GM18951 (cell line): ENCODE data around the gene NANOS2.
"Not testable (repeated sequence)": the region's sequence is repeated elsewhere in the genome, so short reads cannot be mapped to it uniquely, and the experiment has no call there.

ENCODE experiments used
- POLR2A ChIP-seq: IDR thresholded peaks from 4 replicates; pipeline ENCODE4 v1.6.1; 2011; ENCODE audit warnings: mild to moderate bottlenecking; ENCODE audit not compliant: insufficient read length, insufficient read depth; ENCODE audit errors: extremely low read depth
- in situ Hi-C: fragments of 300-500 bp; cut with MboI; formaldehyde crosslinking; loops from one replicate; pipeline ENCODE4 v1.12.0; 2022; ENCODE audit warnings: low sequenced_read_pairs, mixed read lengths, inconsistent platforms; ENCODE audit not compliant: unreplicated experiment

The NANOS2 gene

GRCh38 chr19:45881909-45882528 lies 32.6 kb downstream of the NANOS2 start:
- TF ChIP-seq POLR2A = no peak
- in situ Hi-C loops = no loop called here

GRCh38 chr19:45881082-45881908 lies 33.3 kb downstream of the NANOS2 start:
- in situ Hi-C loops = no loop called here
- no peak for TF ChIP-seq POLR2A

DNA sequence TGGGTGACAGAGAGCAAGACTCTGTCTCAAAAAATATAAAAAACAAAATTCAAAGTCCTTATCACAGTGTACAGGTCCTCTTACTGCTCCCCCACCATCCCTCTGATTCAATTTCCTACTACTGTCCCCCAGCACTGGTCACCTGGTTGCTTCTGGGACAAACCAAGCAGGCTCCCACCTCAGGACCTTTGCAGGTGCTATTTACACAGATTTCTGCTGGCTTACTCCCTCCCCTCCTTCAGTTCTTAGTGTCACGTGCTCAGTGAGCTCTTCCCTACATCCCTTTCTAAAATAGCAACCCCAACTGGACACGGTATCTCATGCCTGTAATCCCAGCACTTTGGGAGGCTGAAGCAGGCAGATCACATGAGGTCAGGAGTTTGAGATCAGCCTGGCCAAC lies 34.6 kb downstream of the NANOS2 start:
- no peak for TF ChIP-seq POLR2A
- in situ Hi-C loops = no loop called here

DNA sequence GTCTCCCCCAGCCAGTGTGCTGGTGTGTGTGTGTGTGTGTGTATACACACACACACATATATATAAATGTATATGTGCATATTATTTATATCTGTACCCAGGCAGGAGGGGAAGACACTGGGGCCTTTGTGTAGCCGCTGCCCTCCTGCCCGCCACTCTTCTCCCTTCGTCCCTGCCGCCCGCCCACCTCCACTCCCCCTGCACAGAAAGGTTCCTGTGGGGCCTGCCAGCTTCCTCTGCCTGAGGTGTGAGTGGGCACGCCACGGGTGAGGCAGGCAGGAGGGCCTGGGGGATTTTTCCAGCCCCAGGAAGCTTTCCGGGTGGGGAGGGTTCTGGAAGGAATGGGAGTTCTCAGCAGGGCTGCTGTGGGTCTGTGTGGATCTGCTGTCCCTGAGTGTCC lies 35.5 kb downstream of the NANOS2 start:
- in situ Hi-C loops = no loop called here
- TF ChIP-seq POLR2A = no peak

DNA sequence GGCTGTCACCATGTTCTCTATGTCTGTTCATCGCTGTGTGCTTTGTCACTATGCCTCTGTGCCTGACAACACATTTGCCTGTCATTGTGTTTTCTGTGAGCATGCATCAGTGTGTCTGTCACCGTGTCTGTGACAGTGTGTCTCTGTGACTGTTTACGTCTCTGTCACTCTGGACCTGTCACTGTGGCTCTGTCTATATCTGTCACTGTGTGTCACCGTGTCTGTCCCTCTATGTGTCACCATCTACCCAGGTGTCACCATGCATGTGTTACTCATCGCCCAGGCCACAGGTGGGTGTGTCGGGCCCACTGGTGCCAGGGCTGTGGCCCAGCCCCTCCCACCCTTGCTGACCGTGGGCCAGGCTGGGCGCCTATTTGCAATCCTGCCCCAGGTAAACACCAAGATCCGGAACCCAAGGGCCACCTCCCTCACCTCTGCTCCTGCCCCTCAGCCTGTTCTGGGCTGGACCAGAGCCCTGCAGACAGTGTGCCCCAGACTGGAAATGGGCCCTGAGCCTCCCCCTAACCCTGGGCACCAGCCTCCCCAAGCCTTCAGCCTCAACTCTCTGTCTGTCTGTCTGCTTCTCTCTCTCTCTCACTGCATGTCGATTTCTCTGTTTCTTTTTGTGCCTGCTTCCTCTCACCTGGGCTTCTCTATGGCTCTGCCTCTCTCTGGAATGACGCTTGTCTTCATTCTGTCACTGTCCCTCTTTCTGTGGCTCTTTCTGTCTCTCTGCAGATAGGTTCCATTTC lies 36.4 kb downstream of the NANOS2 start:
- no peak for TF ChIP-seq POLR2A
- in situ Hi-C loops = no loop called here

- in situ Hi-C loops = no loop called here
- TF ChIP-seq POLR2A = peak; percentile 40
Measured at GRCh38 chr19:45876411-45877197, 38.0 kb downstream of the NANOS2 start.

DNA sequence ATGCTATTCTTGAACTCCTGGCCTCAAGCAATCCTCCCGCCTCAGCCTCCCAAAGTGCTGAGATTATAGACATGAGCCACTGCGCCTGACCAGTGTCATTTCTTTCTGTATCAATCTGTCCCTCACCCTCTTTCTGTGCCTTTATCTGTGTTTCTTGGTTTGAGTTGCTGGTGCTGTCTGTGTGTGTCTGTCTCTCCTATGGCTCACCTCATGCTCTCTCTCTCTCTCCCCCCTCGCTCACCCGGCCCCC lies 38.5 kb downstream of the NANOS2 start:
- in situ Hi-C loops = no loop called here
- no peak for TF ChIP-seq POLR2A

DNA sequence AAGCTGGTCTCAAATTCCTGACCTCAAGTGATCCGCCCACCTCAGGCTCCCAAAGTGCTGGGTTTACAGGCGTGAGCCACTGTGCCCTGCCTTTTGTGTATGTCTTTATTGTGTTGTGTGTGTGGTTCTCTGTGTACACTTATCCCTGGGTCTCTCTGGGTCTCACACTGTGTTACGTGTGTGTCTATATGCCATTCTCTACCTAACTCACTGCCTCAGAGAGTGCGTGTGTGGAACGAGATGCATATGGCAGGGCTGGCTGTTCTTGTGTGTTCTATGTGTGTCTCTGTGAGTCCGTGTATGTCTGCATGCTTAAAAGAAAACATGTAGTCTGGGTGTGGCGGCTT lies 40.0 kb downstream of the NANOS2 start:
- in situ Hi-C loops = no loop called here
- no peak for TF ChIP-seq POLR2A

GRCh38 chr19:45873219-45873772 lies 41.3 kb downstream of the NANOS2 start:
- no peak for TF ChIP-seq POLR2A
- in situ Hi-C loops = no loop called here

DNA sequence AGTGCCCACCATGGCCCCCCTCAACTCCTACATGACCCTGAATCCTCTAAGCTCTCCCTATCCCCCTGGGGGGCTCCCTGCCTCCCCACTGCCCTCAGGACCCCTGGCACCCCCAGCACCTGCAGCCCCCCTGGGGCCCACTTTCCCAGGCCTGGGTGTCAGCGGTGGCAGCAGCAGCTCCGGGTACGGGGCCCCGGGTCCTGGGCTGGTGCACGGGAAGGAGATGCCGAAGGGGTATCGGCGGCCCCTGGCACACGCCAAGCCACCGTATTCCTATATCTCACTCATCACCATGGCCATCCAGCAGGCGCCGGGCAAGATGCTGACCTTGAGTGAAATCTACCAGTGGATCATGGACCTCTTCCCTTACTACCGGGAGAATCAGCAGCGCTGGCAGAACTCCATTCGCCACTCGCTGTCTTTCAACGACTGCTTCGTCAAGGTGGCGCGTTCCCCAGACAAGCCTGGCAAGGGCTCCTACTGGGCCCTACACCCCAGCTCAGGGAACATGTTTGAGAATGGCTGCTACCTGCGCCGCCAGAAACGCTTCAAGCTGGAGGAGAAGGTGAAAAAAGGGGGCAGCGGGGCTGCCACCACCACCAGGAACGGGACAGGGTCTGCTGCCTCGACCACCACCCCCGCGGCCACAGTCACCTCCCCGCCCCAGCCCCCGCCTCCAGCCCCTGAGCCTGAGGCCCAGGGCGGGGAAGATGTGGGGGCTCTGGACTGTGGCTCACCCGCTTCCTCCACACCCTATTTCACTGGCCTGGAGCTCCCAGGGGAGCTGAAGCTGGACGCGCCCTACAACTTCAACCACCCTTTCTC lies 42.3 kb downstream of the NANOS2 start:
- no peak for TF ChIP-seq POLR2A
- in situ Hi-C loops = no loop called here

GRCh38 chr19:45870798-45871197 lies 43.8 kb downstream of the NANOS2 start:
- TF ChIP-seq POLR2A = no peak
- in situ Hi-C loops = no loop called here

DNA sequence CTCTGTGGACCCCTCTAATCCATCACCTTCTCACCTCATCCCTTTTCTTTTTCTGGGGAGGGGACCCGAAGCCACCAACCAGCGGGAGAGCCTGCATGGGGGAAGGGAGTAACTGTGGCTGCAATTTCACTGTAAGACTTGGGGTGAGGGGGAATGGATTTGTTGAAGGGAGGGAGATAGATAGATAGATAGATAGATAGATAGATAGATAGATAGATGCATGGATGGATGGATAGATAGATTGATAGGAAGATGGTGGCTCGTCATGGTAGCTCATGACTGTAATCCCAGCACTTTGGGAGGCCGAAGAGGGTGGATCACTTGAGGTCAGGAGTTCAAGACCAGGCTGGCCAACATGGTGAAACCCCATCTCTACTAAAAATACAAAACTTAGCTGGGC lies 47.3 kb downstream of the NANOS2 start:
- in situ Hi-C loops = not testable (repeated sequence)
